HepG2 (cell line): Measurements from ENCODE around the gene CDC34. TPM values are rescaled to one million over a fixed set of nuclear protein-coding genes. Genes with fewer than 3 reads are reported as not detected.

Experiments used
- ARID4A ChIP-seq: sonication (generic); formaldehyde crosslinking; IDR thresholded peaks from 2 replicates; pipeline ENCODE4 v1.5.0; 2020; ENCODE audit warnings: mild to moderate bottlenecking, missing genetic modification reagents, borderline replicate concordance
- CBX2 ChIP-seq, 2 experiments: fragments of 200-600 bp in 1 of 2; sonication (generic); formaldehyde crosslinking in 1 of 2; IDR thresholded peaks; 2 replicates each; pipeline versions ENCODE4 v1.7.0 to v1.8.1; 2018 to 2022; ENCODE audit warnings: low read depth in 2 of 2, low read length in 1 of 2, mild to moderate bottlenecking in 1 of 2, missing genetic modification reagents in 1 of 2
- FOSL1 ChIP-seq: sonication (generic); formaldehyde crosslinking; IDR thresholded peaks from 2 replicates; pipeline ENCODE4 v1.9.0; 2021; ENCODE audit warnings: missing genetic modification reagents, borderline replicate concordance
- FUBP1 ChIP-seq: sonication (generic); formaldehyde crosslinking; IDR thresholded peaks from 2 replicates; pipeline ENCODE4 v1.5.1; 2020; ENCODE audit warnings: missing genetic modification reagents, mild to moderate bottlenecking, borderline replicate concordance
- GATAD1 ChIP-seq: IDR thresholded peaks from 2 replicates; pipeline ENCODE4 v1.6.1; 2016; ENCODE audit warnings: missing genetic modification reagents, missing compliant biosample characterization
- HOXA7 ChIP-seq: sonication (generic); formaldehyde crosslinking; IDR thresholded peaks from 2 replicates; pipeline ENCODE4 v1.8.1; 2022; ENCODE audit warnings: mild to moderate bottlenecking, missing genetic modification reagents, moderate library complexity
- MEIS1 ChIP-seq: sonication (generic); formaldehyde crosslinking; IDR thresholded peaks from 2 replicates; pipeline ENCODE4 v1.9.0; 2021; ENCODE audit warnings: mild to moderate bottlenecking, missing genetic modification reagents, moderate library complexity, borderline replicate concordance
- MTF2 ChIP-seq: sonication (generic); formaldehyde crosslinking; IDR thresholded peaks from 2 replicates; pipeline ENCODE4 v1.5.0; 2020; ENCODE audit warnings: missing genetic modification reagents, borderline replicate concordance
- NFE2L2 ChIP-seq: fragments of 150-350 bp; IDR thresholded peaks from 2 replicates; pipeline ENCODE4 v1.6.1; 2014; ENCODE audit warnings: low read length
- NFIC ChIP-seq: IDR thresholded peaks from 2 replicates; pipeline ENCODE4 v1.6.1; 2012; ENCODE audit warnings: mild to moderate bottlenecking, low read length, inconsistent platforms
- PAF1 ChIP-seq: IDR thresholded peaks from 2 replicates; pipeline ENCODE4 v1.6.1; 2016; ENCODE audit warnings: missing genetic modification reagents, missing compliant biosample characterization
- PCBP1 ChIP-seq: fragments of 200-400 bp; formaldehyde crosslinking; IDR thresholded peaks from 2 replicates; pipeline ENCODE4 v1.6.1; 2017; ENCODE audit warnings: mild to moderate bottlenecking, low read depth, low read length, borderline replicate concordance
- RFX3 ChIP-seq: IDR thresholded peaks from 2 replicates; pipeline ENCODE4 v1.6.1; 2016; ENCODE audit warnings: missing biosample characterization, missing genetic modification reagents
- SMAD1 ChIP-seq: sonication (generic); formaldehyde crosslinking; IDR thresholded peaks from 2 replicates; pipeline ENCODE4 v1.4.0; 2020; ENCODE audit warnings: missing genetic modification reagents, low read depth, mild to moderate bottlenecking, borderline replicate concordance
- SNAPC2 ChIP-seq: sonication (generic); formaldehyde crosslinking; IDR thresholded peaks from 2 replicates; pipeline ENCODE4 v1.8.1; 2022; ENCODE audit warnings: mild to moderate bottlenecking, missing genetic modification reagents
- ZBTB25 ChIP-seq: IDR thresholded peaks from 2 replicates; pipeline ENCODE4 v1.6.1; 2018; ENCODE audit warnings: missing genetic modification reagents
- ZNF160 ChIP-seq: sonication (generic); formaldehyde crosslinking; IDR thresholded peaks from 2 replicates; pipeline ENCODE4 v1.8.0; 2022; ENCODE audit warnings: mild to moderate bottlenecking, inconsistent platforms, missing genetic modification reagents
- ZNF430 ChIP-seq: sonication (generic); formaldehyde crosslinking; IDR thresholded peaks from 2 replicates; pipeline ENCODE4 v1.9.0; 2021; ENCODE audit warnings: mild to moderate bottlenecking, missing genetic modification reagents
- ZNF746 ChIP-seq: sonication (generic); formaldehyde crosslinking; IDR thresholded peaks from 2 replicates; pipeline ENCODE4 v1.8.0; 2022; ENCODE audit warnings: mild to moderate bottlenecking, missing genetic modification reagents
- ZNF83 ChIP-seq: sonication (generic); formaldehyde crosslinking; IDR thresholded peaks from 2 replicates; pipeline ENCODE4 v1.4.0; 2020; ENCODE audit warnings: missing genetic modification reagents, mild to moderate bottlenecking, borderline replicate concordance
- ZNF891 ChIP-seq: sonication (generic); formaldehyde crosslinking; IDR thresholded peaks from 2 replicates; pipeline ENCODE4 v1.5.0; 2020; ENCODE audit warnings: mild to moderate bottlenecking, missing genetic modification reagents
- polyA plus RNA-seq, 8 experiments: library from polyadenylated mRNA; depleted of rRNA in 3 of 8; stranded (reverse) in 7 of 8; unstranded in 1 of 8; fragments of >200 nt; fragmentation: Illumina TruSeq in 4 of 8; extraction: Trizol in 4 of 8; gene quantifications; 2 replicates each; pipeline versions ENCODE4 v1.2.1 to v1.2.3, GENCODE V29; 2011 to 2016; ENCODE audit warnings: low read depth in 4 of 8, missing spikeins in 1 of 8, mixed read lengths in 1 of 8; ENCODE audit not compliant: insufficient read depth in 1 of 8
- total RNA-seq, 5 experiments: library from RNA; depleted of rRNA; stranded (reverse); fragments of >200 nt; fragmentation: Illumina TruSeq; extraction: Trizol; gene quantifications; 2 replicates each; pipeline ENCODE4 v1.2.3, GENCODE V29; 2016; ENCODE audit warnings: low read depth in 1 of 5
- TF ChIP-seq, protein P1 (sequence below): sonication (generic); formaldehyde crosslinking; IDR thresholded peaks from 2 replicates; pipeline ENCODE4 v1.4.0; 2020; ENCODE audit warnings: missing genetic modification reagents; ENCODE audit errors: not compliant biosample characterization

The CDC34 gene
- total and polyA plus RNA-seq, 2 of the 13 experiments (the other 11 are each of a cell fraction or from before 2014, with no cell fraction given): 138 to 150 TPM

- TF ChIP-seq MEIS1 (CRISPR knock-in tag): no peak
- no peak for TF ChIP-seq GATAD1 (CRISPR knock-in tag)
- TF ChIP-seq PAF1 (CRISPR knock-in tag): no peak
- TF ChIP-seq HOXA7 (CRISPR knock-in tag): no peak
- TF ChIP-seq ZBTB25: peak; percentile 51; the same call in 1 of the 2 replicates
- no peak for TF ChIP-seq SNAPC2 (CRISPR knock-in tag)
- no peak for TF ChIP-seq FUBP1 (CRISPR knock-in tag)
- TF ChIP-seq RFX3 (CRISPR knock-in tag): no peak
- no peak for TF ChIP-seq ZNF83 (CRISPR knock-in tag)
- no peak for TF ChIP-seq ZNF891 (CRISPR knock-in tag)
- TF ChIP-seq NFE2L2: no peak
- TF ChIP-seq PCBP1: 0 out of 2 replicates have a peak, but pooled peaks have one; percentile 27
- TF ChIP-seq ARID4A: 0 out of 2 replicates have a peak, but pooled peaks have one; percentile 31
- TF ChIP-seq MTF2 (CRISPR knock-in tag): no peak
- no peak for TF ChIP-seq ZNF160 (CRISPR knock-in tag)
- no peak for TF ChIP-seq NFIC
- TF ChIP-seq FOSL1 (CRISPR knock-in tag): peak; percentile 31; the same call in 1 of the 2 replicates
- TF ChIP-seq, protein P1, sequence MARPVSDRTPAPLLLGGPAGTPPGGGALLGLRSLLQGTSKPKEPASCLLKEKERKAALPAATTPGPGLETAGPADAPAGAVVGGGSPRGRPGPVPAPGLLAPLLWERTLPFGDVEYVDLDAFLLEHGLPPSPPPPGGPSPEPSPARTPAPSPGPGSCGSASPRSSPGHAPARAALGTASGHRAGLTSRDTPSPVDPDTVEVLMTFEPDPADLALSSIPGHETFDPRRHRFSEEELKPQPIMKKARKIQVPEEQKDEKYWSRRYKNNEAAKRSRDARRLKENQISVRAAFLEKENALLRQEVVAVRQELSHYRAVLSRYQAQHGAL (CRISPR knock-in tag): no peak
- TF ChIP-seq ZNF746 (CRISPR knock-in tag): no peak
- no peak for TF ChIP-seq SMAD1
- no peak for TF ChIP-seq CBX2 (IDR thresholded peaks at IDR 0.05; ENCODE audit: low read depth, low read length)
- TF ChIP-seq CBX2 (CRISPR knock-in tag; IDR thresholded peaks at IDR 0.05; ENCODE audit: low read depth): no peak
- TF ChIP-seq ZNF430: no peak
Measured at GRCh38 chr19:485583-486236, 45.9 kb upstream of the CDC34 start (continued).
